Activated T-cell treated with anti-CD3 and anti-CD28 coated beads, Interleukin-2, amount 50 U/mL, for 24 hours (primary cell): ENCODE data around the gene SPANXN3.
"Not testable (repeated sequence)": the region's sequence is repeated elsewhere in the genome, so short reads cannot be mapped to it uniquely, and the experiment has no call there.

Source experiments
- DNase-seq: peaks from one replicate; pipeline ENCODE4 v3.0.0-alpha.2; 2020
- H3K27ac Mint-ChIP-seq: 2 replicates; pipeline ENCODE4 v1.8.0; 2020; ENCODE audit warnings: mild to moderate bottlenecking, mixed read lengths
- H3K27me3 Mint-ChIP-seq: 2 replicates; pipeline ENCODE4 v1.8.0; 2020; ENCODE audit warnings: mixed read lengths
- H3K36me3 Mint-ChIP-seq: 2 replicates; pipeline ENCODE4 v1.8.0; 2020; ENCODE audit warnings: low read depth, mixed read lengths
- H3K4me1 Mint-ChIP-seq: 2 replicates; pipeline ENCODE4 v1.8.0; 2020; ENCODE audit warnings: low read depth, mixed read lengths
- H3K4me3 Mint-ChIP-seq: 2 replicates; pipeline ENCODE4 v1.8.0; 2020; ENCODE audit warnings: mild to moderate bottlenecking, moderate library complexity, mixed read lengths
- H3K9me3 Mint-ChIP-seq: 2 replicates; pipeline ENCODE4 v1.8.0; 2020; ENCODE audit warnings: mixed read lengths

Gene SPANXN3, protein sequence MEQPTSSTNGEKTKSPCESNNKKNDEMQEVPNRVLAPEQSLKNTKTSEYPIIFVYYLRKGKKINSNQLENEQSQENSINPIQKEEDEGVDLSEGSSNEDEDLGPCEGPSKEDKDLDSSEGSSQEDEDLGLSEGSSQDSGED

DNA sequence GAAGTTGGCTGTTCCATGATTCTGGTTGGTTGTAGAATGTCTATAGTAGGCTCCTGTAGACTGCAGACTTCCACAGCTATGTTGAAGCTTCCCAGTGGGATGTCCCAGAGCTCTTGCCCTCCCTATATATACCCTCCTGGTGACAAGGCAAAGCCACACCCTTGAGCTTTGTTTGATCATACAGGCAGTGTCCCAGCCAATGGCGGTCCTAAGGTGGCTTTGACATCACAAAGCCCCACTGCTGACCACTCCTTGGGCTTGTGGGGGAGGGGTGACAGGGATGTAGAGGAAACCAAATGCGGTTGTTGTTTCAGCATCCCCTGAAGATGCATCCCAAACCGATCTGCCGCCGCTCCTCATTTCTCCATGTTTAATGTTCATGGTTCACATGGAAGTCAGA, at the start of gene SPANXN3:
SPANXN3 (minus strand) TSS at position 101 of the 400 bp plus-strand sequence; CDS start at position 17, 84 bp downstream.
- H3K27me3 Mint-ChIP-seq, H3K4me3 Mint-ChIP-seq, H3K27ac Mint-ChIP-seq, DNase-seq, H3K36me3 Mint-ChIP-seq, H3K4me1 Mint-ChIP-seq, H3K9me3 Mint-ChIP-seq: not testable (repeated sequence)

DNA sequence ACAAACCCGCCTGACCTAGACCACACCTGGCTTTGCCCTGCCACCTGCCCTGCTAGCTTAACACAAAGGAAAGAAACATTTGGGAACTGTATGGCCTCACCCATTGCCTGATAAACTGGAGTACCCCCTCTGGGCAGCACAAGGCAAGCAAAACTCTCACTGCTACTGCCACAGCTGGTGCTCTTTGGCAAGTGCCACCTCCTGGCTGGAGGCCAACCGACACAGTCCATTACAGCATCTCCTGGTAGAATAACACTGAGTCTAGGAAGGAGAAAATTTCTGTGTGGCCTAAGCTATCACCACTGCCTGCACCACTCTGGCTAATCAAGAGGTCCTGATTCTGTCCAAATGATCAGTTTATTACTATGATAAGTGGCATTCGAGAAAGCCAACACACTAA, 18.9 kb upstream of the SPANXN3 start:
- DNase-seq = no peak
- Mint-ChIP-seq H3K27me3 (peaks cover 33% of the 10 kb centered on the region), H3K27ac (no peak overlapping the region), H3K9me3 (peaks cover 3% of the 10 kb centered on the region), H3K4me3 (no peak overlapping the region), H3K36me3 (no peaks in the 10 kb centered on the region), H3K4me1 (no peaks in the 10 kb centered on the region)

DNA sequence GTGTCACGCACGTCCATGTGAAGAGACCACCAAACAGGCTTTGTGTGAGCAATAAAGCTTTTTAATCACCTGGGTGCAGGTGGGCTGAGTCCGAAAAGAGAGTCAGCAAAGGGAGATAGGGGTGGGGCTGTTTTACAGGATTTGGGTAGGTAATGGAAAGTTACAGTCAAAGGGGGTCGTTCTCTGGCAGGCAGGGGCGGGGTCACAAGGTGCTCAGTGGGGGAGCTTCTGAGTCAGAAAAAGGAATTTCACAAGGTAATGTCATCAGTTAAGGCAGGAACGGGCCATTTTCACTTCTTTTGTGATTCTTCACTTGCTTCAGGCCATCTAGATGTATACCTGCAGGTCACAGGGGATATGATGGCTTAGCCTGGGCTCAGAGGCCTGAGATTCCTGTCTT, 15.1 kb downstream of the SPANXN3 start:
- H3K27ac Mint-ChIP-seq, DNase-seq, H3K36me3 Mint-ChIP-seq, H3K4me3 Mint-ChIP-seq, H3K27me3 Mint-ChIP-seq, H3K4me1 Mint-ChIP-seq: not testable (repeated sequence)
- peaks cover 13% of the 10 kb centered on the region for H3K9me3 Mint-ChIP-seq

DNA sequence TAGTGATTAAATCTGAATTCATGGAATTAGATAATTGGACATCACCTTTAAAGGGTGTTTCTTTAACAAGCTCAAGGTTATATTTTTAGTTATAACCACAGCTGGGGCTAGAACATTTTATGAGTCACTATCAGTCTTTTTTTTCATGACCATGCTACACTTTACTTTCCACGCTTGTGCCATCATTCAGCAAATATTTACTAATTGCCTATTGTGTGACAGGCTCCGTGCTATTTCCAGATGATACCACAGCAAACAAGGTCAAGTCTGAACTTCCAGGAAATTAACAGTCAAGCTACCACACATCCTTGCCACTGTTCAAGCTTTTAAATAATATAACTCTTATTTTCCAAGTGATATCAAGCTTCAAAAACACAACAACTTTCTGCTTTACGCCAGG, 16.5 kb downstream of the SPANXN3 start:
- no peak overlapping the region for H3K27ac Mint-ChIP-seq
- H3K9me3 Mint-ChIP-seq = peaks cover 18% of the 10 kb centered on the region
- no peaks in the 10 kb centered on the region for H3K36me3 Mint-ChIP-seq

GRCh38 chrX:143486105-143486504, 31.2 kb downstream of the SPANXN3 start:
- no peak for DNase-seq
- H3K9me3 Mint-ChIP-seq = no peaks in the 10 kb centered on the region
- no peak overlapping the region for H3K4me3 Mint-ChIP-seq
- no peak overlapping the region for H3K27ac Mint-ChIP-seq
- H3K27me3 Mint-ChIP-seq = peaks cover 2% of the 10 kb centered on the region
- no peaks in the 10 kb centered on the region for H3K36me3 Mint-ChIP-seq
- H3K4me1 Mint-ChIP-seq = no peaks in the 10 kb centered on the region

More for the DNA sequence above, 16.5 kb downstream of the SPANXN3 start:
- Mint-ChIP-seq H3K27me3 (peaks cover 7% of the 10 kb centered on the region), H3K4me3 (no peak overlapping the region), H3K4me1 (no peaks in the 10 kb centered on the region)
- DNase-seq = no peak

GRCh38 chrX:143476751-143477150, 40.5 kb downstream of the SPANXN3 start:
- no peaks in the 10 kb centered on the region for H3K4me1 Mint-ChIP-seq
- no peak for DNase-seq
- H3K27ac Mint-ChIP-seq = no peak overlapping the region
- H3K27me3 Mint-ChIP-seq = peaks cover 7% of the 10 kb centered on the region
- no peaks in the 10 kb centered on the region for H3K9me3 Mint-ChIP-seq
- no peaks in the 10 kb centered on the region for H3K36me3 Mint-ChIP-seq
- no peak overlapping the region for H3K4me3 Mint-ChIP-seq

DNA sequence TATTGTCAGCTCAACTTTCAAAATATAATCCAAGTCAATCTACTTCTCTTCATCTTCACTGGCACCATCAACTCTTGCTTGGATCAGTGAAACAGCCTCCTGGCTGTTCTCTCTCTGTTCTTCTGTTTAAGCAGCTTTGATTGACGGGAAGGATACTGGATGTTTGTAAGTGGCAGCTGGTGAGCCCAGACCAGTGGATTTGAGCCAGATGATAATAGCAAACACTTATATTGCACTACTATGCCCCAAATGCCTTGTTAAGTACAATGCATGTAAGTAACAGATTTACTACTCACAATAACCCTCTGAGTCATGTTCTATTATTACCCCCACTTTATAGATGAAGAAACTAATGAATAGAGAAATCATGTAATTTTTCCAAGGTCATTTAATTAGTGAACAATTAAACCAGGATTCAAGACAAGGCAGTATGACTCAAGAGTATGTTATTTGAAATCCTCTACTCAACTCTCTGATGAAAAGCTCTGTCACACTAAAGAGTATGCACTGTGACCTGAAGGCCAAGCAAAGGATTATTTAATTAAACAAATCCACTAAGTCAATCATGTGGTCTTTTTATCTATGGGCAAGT, 44.8 kb downstream of the SPANXN3 start:
- no peak for DNase-seq
- no peaks in the 10 kb centered on the region for H3K9me3 Mint-ChIP-seq
- H3K27me3 Mint-ChIP-seq = peaks cover 7% of the 10 kb centered on the region
- H3K4me3 Mint-ChIP-seq = no peak overlapping the region
- no peak overlapping the region for H3K27ac Mint-ChIP-seq
- no peaks in the 10 kb centered on the region for H3K4me1 Mint-ChIP-seq
- no peaks in the 10 kb centered on the region for H3K36me3 Mint-ChIP-seq

- no peak for DNase-seq
- H3K36me3 Mint-ChIP-seq = no peaks in the 10 kb centered on the region
These were observed 51.1 kb downstream of the SPANXN3 start for GRCh38 chrX:143466130-143466529.

DNA sequence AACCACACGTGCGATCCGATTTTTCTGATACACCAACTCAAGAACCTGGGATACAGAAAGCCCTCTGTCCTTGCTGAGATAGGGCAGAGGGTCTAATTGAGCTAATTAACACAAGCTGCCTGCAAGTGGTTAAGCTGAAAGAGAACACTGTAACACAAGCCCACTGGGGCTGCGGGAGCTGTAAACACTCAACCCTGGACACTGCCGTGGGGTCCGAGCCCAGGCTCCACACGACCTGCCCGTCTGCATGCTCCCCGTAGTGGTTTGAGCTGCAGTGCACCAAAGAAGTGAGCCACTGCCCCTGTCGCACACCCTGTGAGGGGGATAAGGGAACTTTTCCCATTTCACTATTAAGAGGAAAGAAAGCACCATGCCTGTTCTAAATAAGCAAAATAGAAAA, 54.6 kb downstream of the SPANXN3 start:
- DNase-seq = no peak
- Mint-ChIP-seq H3K27ac (no peak overlapping the region), H3K27me3 (peaks cover 14% of the 10 kb centered on the region), H3K9me3 (peaks cover 6% of the 10 kb centered on the region), H3K36me3 (no peaks in the 10 kb centered on the region), H3K4me1 (no peaks in the 10 kb centered on the region), H3K4me3 (no peak overlapping the region)

More at GRCh38 chrX:143466130-143466529, 51.1 kb downstream of the SPANXN3 start:
- H3K4me3 Mint-ChIP-seq = no peak overlapping the region
- no peaks in the 10 kb centered on the region for H3K4me1 Mint-ChIP-seq
- H3K27ac Mint-ChIP-seq = no peak overlapping the region
- H3K9me3 Mint-ChIP-seq = no peaks in the 10 kb centered on the region
- H3K27me3 Mint-ChIP-seq = peaks cover 10% of the 10 kb centered on the region

DNA sequence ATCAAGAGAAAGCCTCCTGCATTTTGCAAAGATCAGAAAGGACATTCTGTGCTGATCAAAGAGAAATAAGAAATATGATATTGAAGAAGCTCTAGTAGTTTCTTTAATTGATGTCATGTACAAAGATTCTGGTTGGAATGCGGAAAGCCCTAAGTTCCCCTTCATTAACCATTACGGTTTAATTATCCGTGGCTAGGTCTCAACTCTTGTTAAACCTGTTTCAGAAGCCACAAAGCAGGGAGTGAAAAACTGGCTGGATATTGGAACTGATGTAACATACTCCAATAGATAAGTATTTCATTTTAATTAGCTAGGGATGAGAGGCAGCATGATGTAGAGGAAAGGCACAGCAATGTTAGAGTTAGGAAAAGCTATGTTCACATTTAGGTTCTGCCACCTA, 55.7 kb downstream of the SPANXN3 start:
- Mint-ChIP-seq H3K27me3 (peaks cover 12% of the 10 kb centered on the region), H3K4me3 (no peak overlapping the region), H3K9me3 (peaks cover 6% of the 10 kb centered on the region), H3K27ac (no peak overlapping the region), H3K4me1 (no peaks in the 10 kb centered on the region), H3K36me3 (no peaks in the 10 kb centered on the region)
- no peak for DNase-seq
